GM21723 (cell line): ENCODE data around the gene SUSD2.
"Not testable (repeated sequence)": the region's sequence is repeated elsewhere in the genome, so short reads cannot be mapped to it uniquely, and the experiment has no call there.

Experiments used
- ATAC-seq: cut with Tn5 transposase; IDR thresholded peaks from one replicate; pipeline ENCODE4 v1.9.1; 2021; ENCODE audit warnings: mild to moderate bottlenecking, moderate library complexity; ENCODE audit not compliant: unreplicated experiment

Gene SUSD2

GRCh38 chr22:24187731-24188644 lies 6.7 kb downstream of the SUSD2 start:
- ATAC-seq: no peak

GRCh38 chr22:24188705-24189248 lies 7.5 kb downstream of the SUSD2 start:
- no peak for ATAC-seq

GRCh38 chr22:24189249-24190158 lies 8.2 kb downstream of the SUSD2 start:
- no peak for ATAC-seq

GRCh38 chr22:24190159-24190540 lies 8.9 kb downstream of the SUSD2 start:
- no peak for ATAC-seq

GRCh38 chr22:24190596-24191208 lies 9.4 kb downstream of the SUSD2 start:
- ATAC-seq: no peak

- no peak for ATAC-seq
These were observed 10.1 kb downstream of the SUSD2 start for GRCh38 chr22:24191381-24191841.

GRCh38 chr22:24191893-24192292 lies 10.6 kb downstream of the SUSD2 start:
- no peak for ATAC-seq

GRCh38 chr22:24198682-24199052 lies 17.4 kb downstream of the SUSD2 start:
- ATAC-seq: no peak

GRCh38 chr22:24200619-24201212 lies 19.4 kb downstream of the SUSD2 start:
- no peak for ATAC-seq

- ATAC-seq: no peak
These were observed 20.7 kb downstream of the SUSD2 start for GRCh38 chr22:24201681-24202614.

GRCh38 chr22:24203856-24204255 lies 22.6 kb downstream of the SUSD2 start:
- ATAC-seq: not testable (repeated sequence)

GRCh38 chr22:24205438-24206195 lies 24.3 kb downstream of the SUSD2 start:
- no peak for ATAC-seq

GRCh38 chr22:24206460-24207263 lies 25.4 kb downstream of the SUSD2 start:
- not testable (repeated sequence) for ATAC-seq

- no peak for ATAC-seq
These were observed 26.2 kb downstream of the SUSD2 start for GRCh38 chr22:24207264-24208011.

GRCh38 chr22:24208012-24208749 lies 26.9 kb downstream of the SUSD2 start:
- no peak for ATAC-seq

- no peak for ATAC-seq
These were observed 27.7 kb downstream of the SUSD2 start for GRCh38 chr22:24209016-24209415.
